H9 (cell line): Measurements from ENCODE around the gene OTOGL. TPM values are rescaled to one million over a fixed set of nuclear protein-coding genes. Genes with fewer than 3 reads are reported as not detected.

Experiments used
- DNase-seq: peaks from one replicate; pipeline ENCODE4 v3.0.0-alpha.2; 2017
- H2AFZ ChIP-seq: one replicate; pipeline ENCODE4 v1.6.1; 2013; ENCODE audit warnings: mild to moderate bottlenecking, low read length, control low read depth, moderate library complexity
- H2AK5ac ChIP-seq: 2 replicates; pipeline ENCODE4 v1.6.1; 2013; ENCODE audit warnings: low read length, control low read depth, mixed read lengths; ENCODE audit not compliant: insufficient read length
- H2BK120ac ChIP-seq: one replicate; pipeline ENCODE4 v1.6.1; 2013; ENCODE audit warnings: low read depth, mild to moderate bottlenecking, low read length, control low read depth, inconsistent platforms; ENCODE audit not compliant: poor library complexity, severe bottlenecking
- H2BK12ac ChIP-seq: 2 replicates; pipeline ENCODE4 v1.6.1; 2013; ENCODE audit warnings: low read length, control low read depth, mixed read lengths, low read depth; ENCODE audit not compliant: insufficient read length
- H2BK15ac ChIP-seq: 2 replicates; pipeline ENCODE4 v1.6.1; 2013; ENCODE audit warnings: low read depth, low read length, control low read depth
- H2BK20ac ChIP-seq: one replicate; pipeline ENCODE4 v1.6.1; 2013; ENCODE audit warnings: low read depth, mild to moderate bottlenecking, low read length, control low read depth, inconsistent platforms; ENCODE audit not compliant: poor library complexity, severe bottlenecking
- H2BK5ac ChIP-seq: 2 replicates; pipeline ENCODE4 v1.6.1; 2013; ENCODE audit warnings: low read length, control low read depth, mixed read lengths; ENCODE audit not compliant: insufficient read length
- H3K14ac ChIP-seq: 2 replicates; pipeline ENCODE4 v1.6.1; 2013; ENCODE audit warnings: low read length, control low read depth; ENCODE audit not compliant: insufficient read depth
- H3K18ac ChIP-seq: 2 replicates; pipeline ENCODE4 v1.6.1; 2013; ENCODE audit warnings: low read depth, mild to moderate bottlenecking, mixed read lengths, low read length, control low read depth; ENCODE audit not compliant: insufficient read length
- H3K23ac ChIP-seq: 2 replicates; pipeline ENCODE4 v1.6.1; 2013; ENCODE audit warnings: low read length, control low read depth, mixed read lengths, low read depth; ENCODE audit not compliant: insufficient read length
- H3K23me2 ChIP-seq: 2 replicates; pipeline ENCODE4 v1.6.1; 2013; ENCODE audit warnings: low read depth, mild to moderate bottlenecking, mixed read lengths, low read length, control low read depth; ENCODE audit not compliant: insufficient read length, poor library complexity, severe bottlenecking
- H3K27ac ChIP-seq: 2 replicates; pipeline ENCODE4 v1.5.1; 2013; ENCODE audit warnings: low read length, control low read depth, mixed read lengths, low read depth; ENCODE audit not compliant: insufficient read length
- H3K27me3 ChIP-seq: 2 replicates; pipeline ENCODE4 v1.6.1; 2013; ENCODE audit warnings: low read length, control low read depth, inconsistent platforms; ENCODE audit not compliant: insufficient read depth
- H3K4ac ChIP-seq: 2 replicates; pipeline ENCODE4 v1.6.1; 2013; ENCODE audit warnings: low read depth, mild to moderate bottlenecking, control low read depth, inconsistent platforms, low read length, moderate library complexity
- H3K4me1 ChIP-seq: 2 replicates; pipeline ENCODE4 v1.6.1; 2013; ENCODE audit warnings: low read length, control low read depth, inconsistent platforms; ENCODE audit not compliant: insufficient read depth
- H3K4me2 ChIP-seq: 2 replicates; pipeline ENCODE4 v1.6.1; 2013; ENCODE audit warnings: low read length, control low read depth, mixed read lengths; ENCODE audit not compliant: insufficient read length, insufficient read depth
- H3K56ac ChIP-seq: 2 replicates; pipeline ENCODE4 v1.6.1; 2013; ENCODE audit warnings: low read depth, mild to moderate bottlenecking, mixed read lengths, low read length, control low read depth; ENCODE audit not compliant: insufficient read length
- H3K79me1 ChIP-seq: 2 replicates; pipeline ENCODE4 v1.6.1; 2013; ENCODE audit warnings: low read depth, mild to moderate bottlenecking, moderate library complexity, low read length, control low read depth, inconsistent platforms; ENCODE audit not compliant: insufficient read depth, poor library complexity, severe bottlenecking
- H3K79me2 ChIP-seq: 2 replicates; pipeline ENCODE4 v1.6.1; 2013; ENCODE audit warnings: low read length, control low read depth, inconsistent platforms; ENCODE audit not compliant: insufficient read depth
- H3K9ac ChIP-seq: 2 replicates; pipeline ENCODE4 v1.6.1; 2013; ENCODE audit warnings: low read length, control low read depth, mixed read lengths; ENCODE audit not compliant: insufficient read length; ENCODE audit errors: extremely low read depth
- H3K9me3 ChIP-seq: one replicate; pipeline ENCODE4 v1.6.1; 2013; ENCODE audit warnings: low read depth, low read length, inconsistent platforms; ENCODE audit not compliant: control insufficient read depth
- H3T11ph ChIP-seq: one replicate; pipeline ENCODE4 v1.6.1; 2013; ENCODE audit warnings: mild to moderate bottlenecking, low read length, control low read depth, inconsistent platforms
- H4K20me1 ChIP-seq: one replicate; pipeline ENCODE4 v1.6.1; 2013; ENCODE audit not compliant: control insufficient read depth, insufficient read length, insufficient read depth
- H4K5ac ChIP-seq: 2 replicates; pipeline ENCODE4 v1.6.1; 2013; ENCODE audit warnings: low read depth, mild to moderate bottlenecking, mixed read lengths, low read length, control low read depth; ENCODE audit not compliant: insufficient read length
- H4K8ac ChIP-seq: replicated peaks from 2 replicates; pipeline ENCODE4 v1.6.1; 2013; ENCODE audit warnings: low read length, control low read depth, mixed read lengths, low read depth; ENCODE audit not compliant: insufficient read length
- H4K91ac ChIP-seq: 2 replicates; pipeline ENCODE4 v1.6.1; 2013; ENCODE audit warnings: low read depth, mild to moderate bottlenecking, moderate library complexity, mixed read lengths, low read length, control low read depth; ENCODE audit not compliant: insufficient read length
- H3K27ac Mint-ChIP-seq, 3 experiments: 2 replicates in 2 of 3; 3 replicates in 1 of 3; pipeline ENCODE4 v1.8.0; 2020 to 2021; ENCODE audit warnings: mixed read lengths in 3 of 3, mild to moderate bottlenecking in 1 of 3, moderate library complexity in 1 of 3
- H3K27me3 Mint-ChIP-seq: 2 replicates; pipeline ENCODE4 v1.8.0; 2021; ENCODE audit warnings: low read depth, mild to moderate bottlenecking, moderate library complexity, mixed read lengths
- H3K36me3 Mint-ChIP-seq, 3 experiments: 2 replicates in 2 of 3; 3 replicates in 1 of 3; pipeline ENCODE4 v1.8.0; 2020 to 2021; ENCODE audit warnings: low read depth in 3 of 3, mixed read lengths in 3 of 3; ENCODE audit not compliant: insufficient read depth in 1 of 3
- H3K4me1 Mint-ChIP-seq, 2 experiments: 2 replicates each; pipeline ENCODE4 v1.8.0; 2020; ENCODE audit warnings: mixed read lengths in 2 of 2
- H3K4me3 Mint-ChIP-seq, 2 experiments: 2 replicates in 1 of 2; 3 replicates in 1 of 2; pipeline ENCODE4 v1.8.0; 2020 to 2021; ENCODE audit warnings: mild to moderate bottlenecking in 2 of 2, mixed read lengths in 2 of 2, moderate library complexity in 1 of 2
- H3K9me3 Mint-ChIP-seq, 2 experiments: 2 replicates in 1 of 2; 3 replicates in 1 of 2; pipeline ENCODE4 v1.8.0; 2020; ENCODE audit warnings: mild to moderate bottlenecking in 2 of 2, mixed read lengths in 2 of 2, moderate library complexity in 1 of 2
- CTCF ChIP-seq: fragments of 200-600 bp; sonication (generic); conservative IDR thresholded peaks from 3 replicates; pipeline ENCODE4 v1.8.0; 2021; ENCODE audit warnings: antibody characterized with exemption, mild to moderate bottlenecking
- total RNA-seq: library from RNA; stranded (reverse); gene quantifications from 2 replicates; pipeline ENCODE4 v1.2.1, GENCODE V29; 2021

OTOGL gene
- total RNA-seq, 1 experiment from 2014 or later = 0.11 TPM

- no peaks in the 10 kb centered on the region for H3K4me1 ChIP-seq
- no peaks in the 10 kb centered on the region for H3K23me2 ChIP-seq
- H3K36me3 Mint-ChIP-seq = no peaks in the 10 kb centered on the region
- no peak overlapping the region for H2BK20ac ChIP-seq
- H4K91ac ChIP-seq = no peak overlapping the region
- no peak overlapping the region for H2BK15ac ChIP-seq
- H3K23ac ChIP-seq = no peak overlapping the region
- H2AK5ac ChIP-seq = no peak overlapping the region
- no peak overlapping the region for H3K27ac ChIP-seq
- no peaks in the 10 kb centered on the region for H4K20me1 ChIP-seq
- no peak overlapping the region for H3K4me3 Mint-ChIP-seq
- no peak overlapping the region for H2BK120ac ChIP-seq
- no peak overlapping the region for H4K8ac ChIP-seq
- no peaks in the 10 kb centered on the region for H3K27me3 Mint-ChIP-seq
- no peak overlapping the region for H3K9ac ChIP-seq
- peak overlapping the region in 1 of 3 experiments; percentile 47; a peak in 2 of 7 replicates for H3K27ac Mint-ChIP-seq
- no peaks in the 10 kb centered on the region for H3K79me1 ChIP-seq
- H4K5ac ChIP-seq = no peak overlapping the region
- TF ChIP-seq CTCF = no peak
- no peaks in the 10 kb centered on the region for H3K9me3 ChIP-seq
- H3K79me2 ChIP-seq = no peaks in the 10 kb centered on the region
- no peak overlapping the region for H3K56ac ChIP-seq
- H3K4ac ChIP-seq = no peak overlapping the region
- no peak overlapping the region for H3T11ph ChIP-seq
- no peak overlapping the region for H3K4me2 ChIP-seq
- H3K9me3 Mint-ChIP-seq = no peaks in the 10 kb centered on the region
- H3K14ac ChIP-seq = no peak overlapping the region
- no peak overlapping the region for H3K18ac ChIP-seq
- H2AFZ ChIP-seq = no peak overlapping the region
- H2BK5ac ChIP-seq = no peak overlapping the region
- no peak for DNase-seq
- no peaks in the 10 kb centered on the region for H3K27me3 ChIP-seq
- peaks cover 0 to 6% of the 10 kb centered on the region in 2 experiments; a peak in 2 of 4 replicates for H3K4me1 Mint-ChIP-seq
- H2BK12ac ChIP-seq = no peak overlapping the region
Observed at GRCh38 chr12:80420075-80420474, 320.7 kb downstream of the OTOGL start.
